Measurements from ENCODE around the gene ABCB9. TPM values are rescaled to one million over a fixed set of nuclear protein-coding genes. Genes with fewer than 3 reads are reported as not detected.
A peak's percentile ranks its signal among the peaks of the same experiment; 100 is the strongest.

ABCB9 gene
- total RNA-seq, 1 donor from 2014 or later = 16.7 TPM

GRCh38 chr12:122884860-122885259, 81.4 kb downstream of the ABCB9 start:
- peaks cover 46% of the 10 kb centered on the region for H3K4me1 Mint-ChIP-seq
- DNase-seq (ENCODE audit: low spot score in 2 of 2, unreplicated experiment in 2 of 2) = no peak
- no peak overlapping the region for H3K27ac Mint-ChIP-seq
- TF ChIP-seq, protein P1, sequence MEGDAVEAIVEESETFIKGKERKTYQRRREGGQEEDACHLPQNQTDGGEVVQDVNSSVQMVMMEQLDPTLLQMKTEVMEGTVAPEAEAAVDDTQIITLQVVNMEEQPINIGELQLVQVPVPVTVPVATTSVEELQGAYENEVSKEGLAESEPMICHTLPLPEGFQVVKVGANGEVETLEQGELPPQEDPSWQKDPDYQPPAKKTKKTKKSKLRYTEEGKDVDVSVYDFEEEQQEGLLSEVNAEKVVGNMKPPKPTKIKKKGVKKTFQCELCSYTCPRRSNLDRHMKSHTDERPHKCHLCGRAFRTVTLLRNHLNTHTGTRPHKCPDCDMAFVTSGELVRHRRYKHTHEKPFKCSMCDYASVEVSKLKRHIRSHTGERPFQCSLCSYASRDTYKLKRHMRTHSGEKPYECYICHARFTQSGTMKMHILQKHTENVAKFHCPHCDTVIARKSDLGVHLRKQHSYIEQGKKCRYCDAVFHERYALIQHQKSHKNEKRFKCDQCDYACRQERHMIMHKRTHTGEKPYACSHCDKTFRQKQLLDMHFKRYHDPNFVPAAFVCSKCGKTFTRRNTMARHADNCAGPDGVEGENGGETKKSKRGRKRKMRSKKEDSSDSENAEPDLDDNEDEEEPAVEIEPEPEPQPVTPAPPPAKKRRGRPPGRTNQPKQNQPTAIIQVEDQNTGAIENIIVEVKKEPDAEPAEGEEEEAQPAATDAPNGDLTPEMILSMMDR (IDR thresholded peaks at IDR 0.05; ENCODE audit: unreplicated experiment) = no peak
- no peaks in the 10 kb centered on the region for H3K36me3 Mint-ChIP-seq
- H3K9me3 Mint-ChIP-seq = no peaks in the 10 kb centered on the region
- H3K4me3 Mint-ChIP-seq = no peak overlapping the region
- H3K27me3 Mint-ChIP-seq (ENCODE audit: low read depth) = no peaks in the 10 kb centered on the region

DNA sequence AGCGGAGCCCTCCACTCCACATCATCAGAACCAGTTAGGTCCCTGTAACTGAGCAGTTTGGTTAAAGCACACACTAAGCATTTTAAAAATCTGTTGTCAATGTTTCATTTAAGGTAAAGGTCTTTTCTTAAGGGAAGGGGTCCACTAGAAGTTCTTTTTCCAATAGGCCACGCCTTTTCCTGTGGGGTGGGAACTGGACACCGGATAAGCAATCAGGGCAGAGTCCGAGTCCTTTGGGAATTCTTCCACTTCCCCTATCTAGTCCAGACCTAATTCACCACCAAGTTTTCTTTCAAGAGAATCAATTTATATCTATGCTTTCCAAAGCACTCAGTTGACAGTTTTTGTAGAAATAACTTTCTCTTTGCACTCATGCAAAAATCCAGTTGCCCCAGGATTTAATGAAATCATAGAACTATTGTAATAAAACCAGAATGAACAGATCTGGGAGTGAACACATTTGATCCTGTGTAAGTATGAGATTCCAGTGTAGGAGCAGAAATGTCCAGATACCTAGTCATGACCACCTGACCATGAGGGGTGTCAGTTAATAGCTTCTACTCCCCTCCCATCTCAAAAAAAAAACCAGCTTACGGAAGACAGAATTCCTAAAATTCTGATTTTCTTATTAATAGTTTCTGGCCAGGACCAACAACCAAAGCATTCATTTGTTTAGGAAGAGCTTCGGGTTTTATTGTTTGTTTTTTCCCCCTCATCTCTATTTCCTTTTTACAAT, 82.0 kb downstream of the ABCB9 start:
- TF ChIP-seq, protein P1 (IDR thresholded peaks at IDR 0.05; ENCODE audit: unreplicated experiment) = no peak
- no peaks in the 10 kb centered on the region for H3K27me3 Mint-ChIP-seq (ENCODE audit: low read depth)
- H3K36me3 Mint-ChIP-seq = no peaks in the 10 kb centered on the region
- H3K9me3 Mint-ChIP-seq = no peaks in the 10 kb centered on the region
- no peak overlapping the region for H3K4me3 Mint-ChIP-seq
- H3K4me1 Mint-ChIP-seq = peaks cover 48% of the 10 kb centered on the region
- peak overlapping the region; percentile 43 for H3K27ac Mint-ChIP-seq
- no peak for DNase-seq (ENCODE audit: low spot score in 2 of 2, unreplicated experiment in 2 of 2)

DNA sequence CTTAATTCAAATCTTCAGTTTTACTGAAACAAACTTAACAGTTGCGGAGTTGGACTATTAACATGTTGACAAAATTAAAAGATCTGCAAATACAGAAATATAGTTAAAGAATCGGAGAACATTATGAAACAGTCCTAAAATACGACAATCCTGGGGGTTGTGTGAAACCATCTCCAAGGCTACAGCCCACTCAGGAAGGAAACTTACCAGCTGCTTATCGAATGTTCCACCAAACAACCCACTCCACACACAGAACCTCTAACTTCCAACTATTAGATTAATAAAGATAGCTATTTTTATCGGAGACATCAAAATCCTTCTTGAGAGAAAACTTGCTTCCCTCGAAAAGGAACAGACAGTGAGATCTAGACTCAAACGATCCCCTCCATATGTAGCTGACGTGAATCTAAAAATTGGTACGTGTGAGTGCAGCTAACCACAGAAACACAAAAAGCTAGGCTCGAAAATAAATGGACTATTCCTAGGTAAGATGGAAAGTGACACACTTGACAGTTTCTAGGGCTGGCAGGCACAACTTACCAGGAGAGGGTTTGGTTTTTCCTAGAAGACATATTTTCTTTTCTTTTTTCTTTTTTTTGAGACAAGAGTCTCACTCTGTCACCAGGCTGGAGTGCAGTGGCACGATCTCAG, 83.2 kb downstream of the ABCB9 start:
- no peak for DNase-seq (ENCODE audit: low spot score in 2 of 2, unreplicated experiment in 2 of 2)
- Mint-ChIP-seq H3K9me3 (no peaks in the 10 kb centered on the region), H3K27ac (no peak overlapping the region), H3K4me3 (no peak overlapping the region), H3K27me3 (ENCODE audit: low read depth) (no peaks in the 10 kb centered on the region), H3K4me1 (peaks cover 36% of the 10 kb centered on the region), H3K36me3 (no peaks in the 10 kb centered on the region)
- TF ChIP-seq, protein P1 (IDR thresholded peaks at IDR 0.05; ENCODE audit: unreplicated experiment) = no peak

- H3K4me1 Mint-ChIP-seq = peaks cover 32% of the 10 kb centered on the region
- H3K36me3 Mint-ChIP-seq = no peaks in the 10 kb centered on the region
- TF ChIP-seq, protein P1 (IDR thresholded peaks at IDR 0.05; ENCODE audit: unreplicated experiment) = no peak
- H3K4me3 Mint-ChIP-seq = no peak overlapping the region
- no peaks in the 10 kb centered on the region for H3K9me3 Mint-ChIP-seq
- DNase-seq (ENCODE audit: low spot score in 2 of 2, unreplicated experiment in 2 of 2) = no peak
- H3K27ac Mint-ChIP-seq = peak overlapping the region; percentile 69
- no peaks in the 10 kb centered on the region for H3K27me3 Mint-ChIP-seq (ENCODE audit: low read depth)
Measured at GRCh38 chr12:122880668-122881067, 85.6 kb downstream of the ABCB9 start.

GRCh38 chr12:122880155-122880667, 86.1 kb downstream of the ABCB9 start:
- peaks cover 35% of the 10 kb centered on the region for H3K4me1 Mint-ChIP-seq
- DNase-seq (ENCODE audit: low spot score in 2 of 2, unreplicated experiment in 2 of 2) = no peak
- no peaks in the 10 kb centered on the region for H3K9me3 Mint-ChIP-seq
- H3K27me3 Mint-ChIP-seq (ENCODE audit: low read depth) = no peaks in the 10 kb centered on the region
- H3K4me3 Mint-ChIP-seq = no peak overlapping the region
- TF ChIP-seq, protein P1 (IDR thresholded peaks at IDR 0.05; ENCODE audit: unreplicated experiment) = no peak
- H3K36me3 Mint-ChIP-seq = no peaks in the 10 kb centered on the region
- H3K27ac Mint-ChIP-seq = peak overlapping the region; percentile 69

Small RNAs within 50 kb of the gene (microRNA-seq; reads per million reads assigned to microRNA genes)
- gene MIR4304 = not detected

Other genes with a start within 250 kb of the ABCB9 start
- gene HCAR3, start 249.7 kb downstream of the ABCB9 start, total RNA-seq = 1.1 to 1.6 TPM (median 1.5 TPM) in 3 replicates
- gene HCAR1, start 235.6 kb downstream of the ABCB9 start, total RNA-seq = 1.2 to 1.3 TPM (median 1.2 TPM) in 3 replicates
- gene DENR, start 213.6 kb downstream of the ABCB9 start, total RNA-seq = 66.4 to 69.5 TPM (median 69.4 TPM) in 3 replicates
- 0.78 to 1.1 TPM (median 0.78 TPM) in 3 replicates for gene CCDC62, start 191.9 kb downstream of the ABCB9 start, total RNA-seq
- gene HIP1R, start 131.0 kb downstream of the ABCB9 start, total RNA-seq = 37.6 to 44.2 TPM (median 40.9 TPM) in 3 replicates
- 28.1 to 29.1 TPM (median 29.0 TPM) in 3 replicates for gene VPS37B, start 70.3 kb downstream of the ABCB9 start, total RNA-seq
- 13.8 to 15.0 TPM (median 14.9 TPM) in 3 replicates for gene OGFOD2, start 8.8 kb upstream of the ABCB9 start, total RNA-seq
- 120 to 133 TPM (median 122 TPM) in 3 replicates for gene ARL6IP4, start 14.2 kb upstream of the ABCB9 start, total RNA-seq
- gene PITPNM2, start 184.6 kb upstream of the ABCB9 start, total RNA-seq = 5.9 to 7.5 TPM (median 7.0 TPM) in 3 replicates

Measured in mesothelial cell of epicardium (in vitro differentiated cells).